GOT3 (cell line): ENCODE measurements around the gene TMEM87B.
"Not testable (repeated sequence)": the region's sequence is repeated elsewhere in the genome, so short reads cannot be mapped to it uniquely, and the experiment has no call there.

Experiments
- DNase-seq: peaks from one replicate; lab custom pipeline; 2025; ENCODE audit warnings: mixed read lengths; lab: John Stamatoyannopoulos, UW

TMEM87B gene

GRCh38 chr2:112065966-112066365 is 10.9 kb downstream of the TMEM87B start:
- DNase-seq: no peak

- not testable (repeated sequence) for DNase-seq
Measured at GRCh38 chr2:112069794-112070193, 14.7 kb downstream of the TMEM87B start.

DNA sequence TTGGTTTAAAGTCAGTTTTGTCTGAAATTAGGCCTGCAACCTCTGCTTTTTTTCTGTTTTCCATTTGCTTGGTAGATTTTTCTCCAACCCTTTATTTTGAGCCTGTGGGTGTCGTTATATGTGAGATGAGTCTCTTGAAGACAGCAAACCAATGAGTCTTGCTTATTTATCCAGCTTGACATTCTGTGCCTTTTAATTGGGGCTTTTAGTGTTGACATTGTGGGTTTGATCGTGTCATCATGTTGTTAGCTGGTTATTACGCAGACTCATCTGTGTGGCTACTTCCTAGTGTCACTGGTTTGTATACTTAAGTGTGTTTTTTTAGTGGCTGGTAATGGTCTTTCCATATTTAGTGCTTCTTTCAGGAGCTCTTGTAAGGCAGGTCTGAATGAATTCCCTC is 18.8 kb downstream of the TMEM87B start:
- DNase-seq: no peak

- DNase-seq: no peak
Measured at GRCh38 chr2:112074506-112074905, 19.4 kb downstream of the TMEM87B start.

GRCh38 chr2:112075490-112076260 is 20.6 kb downstream of the TMEM87B start:
- no peak for DNase-seq

GRCh38 chr2:112077814-112078213 is 22.7 kb downstream of the TMEM87B start:
- DNase-seq: no peak

- DNase-seq: no peak
Measured at GRCh38 chr2:112081262-112081661, 26.2 kb downstream of the TMEM87B start.

DNA sequence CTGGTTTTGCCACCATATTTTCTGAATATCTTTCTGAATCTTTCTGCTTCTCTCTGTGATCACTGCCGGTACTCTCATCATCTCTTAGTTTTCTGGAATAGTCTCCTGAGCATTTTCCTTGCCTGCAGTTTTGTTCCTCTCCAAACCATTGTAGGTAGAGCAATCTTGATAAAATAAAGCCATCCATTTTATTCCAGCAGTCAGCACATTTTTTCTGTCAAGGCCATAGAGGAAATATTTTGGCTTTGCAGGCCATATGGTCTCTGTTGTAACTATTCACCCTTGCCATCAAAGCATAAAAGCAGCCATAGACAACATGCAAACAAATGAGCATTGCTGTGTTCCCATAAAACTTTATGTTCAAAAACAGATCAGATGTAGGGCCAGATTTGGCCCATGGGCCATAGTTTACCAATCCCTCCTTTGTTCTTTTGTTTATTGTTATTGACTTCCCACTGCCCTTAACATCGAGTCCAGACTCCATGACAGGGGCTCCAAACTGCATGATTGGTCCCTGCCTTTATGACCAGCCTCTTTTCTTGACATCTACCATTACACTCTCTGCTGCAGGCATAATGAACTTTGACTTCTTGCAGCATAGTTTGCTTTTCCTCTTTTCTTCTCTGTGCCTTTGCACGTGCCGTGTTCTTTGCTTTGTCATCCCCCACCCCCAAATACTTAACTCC is 29.8 kb downstream of the TMEM87B start:
- DNase-seq: no peak

DNA sequence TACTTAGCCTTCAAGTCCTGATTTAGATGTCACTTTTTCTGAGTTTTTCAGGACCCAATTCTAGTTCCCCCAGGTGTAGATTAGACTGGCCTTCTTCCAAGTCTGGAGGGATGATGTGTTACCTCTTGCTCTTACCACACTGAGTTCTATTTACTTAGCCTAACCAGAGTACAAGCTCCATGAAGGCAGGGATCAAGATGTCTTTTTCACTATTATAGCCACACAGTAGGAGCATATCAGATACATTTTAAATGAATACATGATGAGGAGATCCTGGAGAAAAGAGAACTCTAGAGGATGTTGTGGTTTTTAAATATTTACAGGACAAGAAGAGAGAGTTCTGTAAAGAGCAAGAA is 30.3 kb downstream of the TMEM87B start:
- DNase-seq: no peak

DNA sequence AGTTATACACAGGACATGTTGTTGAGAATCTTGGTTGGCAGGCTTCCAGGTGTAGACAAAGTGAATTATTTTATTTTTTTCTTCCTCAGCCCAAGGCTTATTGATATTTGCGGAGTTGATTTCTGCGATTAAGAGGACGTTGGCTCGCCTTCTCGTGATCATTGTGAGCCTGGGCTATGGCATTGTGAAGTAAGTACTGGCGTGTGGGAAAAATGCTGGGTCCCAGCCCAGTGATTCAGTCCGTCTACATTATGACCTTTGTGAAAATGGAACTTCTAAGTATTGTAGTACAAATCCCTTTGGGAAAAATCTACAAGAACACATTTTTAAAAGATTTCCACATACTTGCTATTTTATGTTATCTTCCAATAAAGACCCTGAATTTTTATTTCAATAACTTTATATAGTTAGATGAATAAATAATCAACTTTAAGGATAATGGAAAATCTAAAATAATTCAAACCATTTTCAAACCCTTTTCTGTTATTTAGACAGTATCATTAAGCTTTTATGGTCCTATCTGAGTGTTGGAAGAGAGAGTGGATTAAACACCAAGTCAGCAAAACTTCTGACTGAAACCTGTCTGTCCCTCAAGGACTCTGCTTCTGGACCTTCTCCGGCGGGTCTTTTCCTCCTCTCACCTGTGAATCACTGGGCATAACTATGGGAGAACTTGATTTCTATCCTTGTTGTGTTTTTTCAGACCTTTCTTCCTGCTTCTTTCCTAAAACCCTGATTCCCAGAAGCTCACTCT is 31.0 kb downstream of the TMEM87B start:
- DNase-seq: no peak

DNA sequence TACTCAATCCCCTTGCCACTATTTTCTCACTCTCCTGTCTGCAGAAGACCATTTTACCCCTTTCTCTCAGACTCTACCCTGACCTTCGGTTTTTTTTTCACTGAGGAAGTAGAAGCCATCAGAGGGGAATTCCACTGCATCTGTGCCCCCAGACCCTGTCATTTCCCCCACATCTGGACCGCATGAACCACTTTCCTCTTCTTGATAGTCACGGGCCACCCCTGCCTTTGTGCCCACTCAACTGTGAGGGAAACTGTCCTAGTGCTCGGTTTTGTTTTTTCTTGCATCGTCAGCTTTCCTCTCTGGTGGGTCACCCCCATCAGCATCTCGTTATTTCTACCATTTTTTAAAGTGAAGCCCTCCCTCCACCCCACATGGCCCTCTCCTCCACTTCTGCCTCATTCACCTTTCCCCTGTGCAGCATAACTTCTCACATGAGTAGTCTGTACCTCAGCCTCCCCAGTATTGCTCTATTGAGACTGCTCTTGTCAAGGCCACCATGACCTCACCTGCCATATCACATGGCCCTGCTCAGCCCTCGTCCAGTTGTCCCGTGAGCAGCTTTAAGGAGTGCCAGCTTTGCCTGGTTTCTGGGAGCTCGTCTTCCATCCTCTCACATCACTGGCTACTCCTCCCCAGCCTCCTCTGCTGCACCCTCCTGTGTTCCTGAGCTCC is 32.4 kb downstream of the TMEM87B start:
- DNase-seq: no peak

DNA sequence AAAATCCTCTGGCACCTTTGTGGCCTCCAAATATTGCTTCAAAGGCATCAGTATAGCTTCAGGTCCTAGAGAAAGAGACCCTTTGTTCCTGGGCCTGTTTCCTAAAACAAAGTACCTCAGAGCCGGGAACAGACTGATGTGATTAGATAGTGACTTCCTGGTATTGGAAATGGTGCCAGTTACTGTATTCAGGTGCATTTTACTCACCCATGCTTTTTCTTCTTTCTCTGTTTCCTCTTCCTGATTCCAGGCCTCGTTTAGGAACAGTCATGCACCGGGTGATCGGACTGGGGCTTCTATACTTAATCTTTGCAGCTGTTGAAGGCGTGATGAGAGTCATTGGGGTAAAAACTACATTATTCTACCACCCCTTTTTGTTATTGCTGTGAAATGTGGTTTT is 34.3 kb downstream of the TMEM87B start:
- DNase-seq: no peak

- DNase-seq: no peak
Measured at GRCh38 chr2:112092286-112093041, 37.4 kb downstream of the TMEM87B start.

- DNase-seq: no peak
Measured at GRCh38 chr2:112093216-112093615, 38.1 kb downstream of the TMEM87B start.

DNA sequence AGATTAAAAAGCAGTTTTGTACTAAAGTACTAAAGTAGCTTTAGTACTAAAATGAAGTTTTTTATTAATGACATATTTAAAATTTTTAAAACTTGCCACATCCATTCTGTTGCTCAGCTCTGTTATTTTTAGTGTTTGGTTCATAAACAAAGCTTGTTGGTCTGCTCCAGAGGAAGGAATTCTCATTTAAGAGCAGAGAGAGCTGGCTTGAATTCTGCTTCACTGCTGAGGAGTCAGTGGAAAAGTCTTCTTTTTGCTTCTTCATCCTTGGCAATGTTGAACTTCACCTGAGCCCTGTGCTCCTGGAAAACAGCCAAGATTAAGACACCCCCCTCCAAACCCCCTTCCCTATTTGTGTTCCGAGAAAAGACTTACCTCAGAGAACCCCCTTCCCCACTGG is 40.6 kb downstream of the TMEM87B start:
- DNase-seq: no peak

- DNase-seq: no peak
Measured at GRCh38 chr2:112096098-112096497, 41.0 kb downstream of the TMEM87B start.

GRCh38 chr2:112108178-112108832 is 53.2 kb downstream of the TMEM87B start:
- no peak for DNase-seq

DNA sequence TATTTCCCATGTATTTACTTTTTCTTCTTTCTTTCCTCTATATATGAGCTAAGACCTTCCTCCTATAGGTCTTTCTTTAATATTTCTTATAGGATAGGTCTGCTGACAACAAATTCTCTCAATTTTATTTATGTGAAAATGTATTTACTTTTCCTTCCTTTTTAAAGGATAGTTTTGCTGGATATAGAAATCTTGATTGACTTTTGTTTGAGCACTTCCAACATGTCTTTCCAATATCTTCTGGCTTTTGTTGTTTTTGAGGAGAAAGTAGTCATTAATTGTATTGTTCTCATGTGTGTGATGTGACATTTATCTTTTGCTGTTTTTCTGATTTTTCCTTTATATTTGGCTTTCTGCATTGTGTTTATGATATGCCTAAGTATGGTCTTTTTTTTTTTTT is 54.2 kb downstream of the TMEM87B start:
- DNase-seq: no peak

DNA sequence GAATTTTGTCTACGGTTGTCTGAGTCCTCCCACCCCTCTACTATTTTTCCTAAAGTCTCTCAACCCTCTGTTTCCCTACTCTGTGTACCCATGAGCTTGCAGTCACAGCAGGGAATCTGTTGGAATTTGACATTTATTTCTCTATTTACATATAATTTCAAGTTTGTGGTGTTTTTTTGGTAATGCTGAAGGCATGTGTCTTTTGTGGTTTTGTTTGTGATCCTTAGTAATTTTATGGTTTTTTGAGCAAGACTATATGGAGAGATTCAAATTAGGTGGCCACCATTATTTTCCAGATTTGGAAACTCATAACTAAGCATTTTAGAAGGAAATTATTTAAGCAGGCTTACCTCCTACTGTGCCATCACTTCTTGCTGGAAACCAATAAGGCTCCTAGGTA is 55.9 kb downstream of the TMEM87B start:
- no peak for DNase-seq

DNA sequence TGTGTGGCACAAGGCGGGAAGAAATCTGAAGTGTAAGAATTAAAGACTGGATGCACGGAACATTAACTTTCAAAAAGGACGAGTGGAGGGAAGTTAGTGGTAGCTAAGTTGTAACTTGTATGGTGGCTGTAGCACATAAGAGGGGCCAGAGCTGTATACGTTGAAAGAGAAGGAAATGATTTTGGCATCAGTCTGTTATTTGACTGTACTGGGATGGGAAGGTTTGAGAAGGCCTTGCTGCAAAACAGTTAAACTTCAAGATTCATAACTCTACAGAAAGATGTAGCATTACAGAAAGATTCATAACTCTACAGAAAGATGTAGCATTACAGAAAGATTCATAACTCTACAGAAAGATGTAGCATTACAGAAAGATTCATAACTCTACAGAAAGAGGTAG is 58.3 kb downstream of the TMEM87B start:
- not testable (repeated sequence) for DNase-seq

GRCh38 chr2:112118148-112118547 is 63.1 kb downstream of the TMEM87B start:
- no peak for DNase-seq
